A673 (cell line): ENCODE measurements around the gene TARBP2. TPM values are rescaled to one million over a fixed set of nuclear protein-coding genes. Genes with fewer than 3 reads are reported as not detected.

Experiments used
- BruUV-seq: library from RNA; stranded (reverse); fragments of 400-500 nt; replicated peaks from 2 replicates; lab custom pipeline; 2021; lab: Mats Ljungman, UMichigan
- CTCF ChIA-PET: fragments of 300-600 bp; sonication (Branson Sonifier 250); formaldehyde crosslinking; loops from one replicate; lab custom pipeline; 2022; ENCODE audit warnings: antibody characterized with exemption; lab: Charles Lee
- POLR2A ChIA-PET: fragments of 300-600 bp; sonication (Branson Sonifier 250); formaldehyde crosslinking; loops from one replicate; lab custom pipeline; 2022; ENCODE audit warnings: antibody characterized with exemption; ENCODE audit not compliant: low non-redundant PET; lab: Charles Lee
- DNase-seq: peaks from one replicate; pipeline ENCODE4 v3.0.0-alpha.2; 2015; ENCODE audit warnings: low spot score
- H3K27ac ChIP-seq: fragments of 200-600 bp; sonication (generic); 2 replicates; pipeline ENCODE4 v1.5.1; 2016; ENCODE audit warnings: mixed run types, low read depth, mild to moderate bottlenecking, mixed read lengths, antibody characterized with exemption, low read length; ENCODE audit not compliant: poor library complexity, severe bottlenecking
- H3K27me3 ChIP-seq: fragments of 200-600 bp; sonication (generic); replicated peaks from 2 replicates; pipeline ENCODE4 v1.6.1; 2017; ENCODE audit warnings: mixed run types, low read depth, mild to moderate bottlenecking, mixed read lengths, antibody characterized with exemption, low read length; ENCODE audit not compliant: insufficient read depth, poor library complexity
- H3K36me3 ChIP-seq: fragments of 200-600 bp; sonication (generic); 2 replicates; pipeline ENCODE4 v1.6.1; 2016; ENCODE audit warnings: mixed run types, mild to moderate bottlenecking, mixed read lengths, antibody characterized with exemption, low read length; ENCODE audit not compliant: insufficient read depth, poor library complexity, severe bottlenecking
- H3K4me1 ChIP-seq: fragments of 200-600 bp; sonication (generic); 2 replicates; pipeline ENCODE4 v1.6.1; 2017; ENCODE audit warnings: mixed run types, mild to moderate bottlenecking, mixed read lengths, antibody characterized with exemption, low read length; ENCODE audit not compliant: insufficient read depth, poor library complexity, severe bottlenecking
- H3K4me3 ChIP-seq: fragments of 200-600 bp; sonication (generic); 2 replicates; pipeline ENCODE4 v1.5.1; 2016; ENCODE audit warnings: low read depth, mixed run types, mild to moderate bottlenecking, mixed read lengths, low read length; ENCODE audit not compliant: poor library complexity, severe bottlenecking
- H3K9me3 ChIP-seq: fragments of 200-600 bp; sonication (generic); 2 replicates; pipeline ENCODE4 v1.6.1; 2016; ENCODE audit warnings: mixed run types, low read depth, mild to moderate bottlenecking, mixed read lengths, antibody characterized with exemption, low read length; ENCODE audit not compliant: poor library complexity, severe bottlenecking
- CTCF ChIP-seq: fragments of 300-800, 200-600 bp; sonication (generic); conservative IDR thresholded peaks from 2 replicates; pipeline ENCODE4 v1.5.1; 2017; ENCODE audit warnings: low read depth, mild to moderate bottlenecking, antibody characterized with exemption, low read length, moderate library complexity, mixed read lengths
- EZH2 ChIP-seq: fragments of 200-600 bp; sonication (generic); IDR thresholded peaks from 2 replicates; pipeline ENCODE4 v1.6.1; 2017; ENCODE audit warnings: borderline replicate concordance, low read depth, mild to moderate bottlenecking, mixed read lengths, antibody characterized with exemption, low read length; ENCODE audit not compliant: poor library complexity, severe bottlenecking
- intact Hi-C: fragments of 100-400 bp; cut with micrococcal nuclease; formaldehyde crosslinking; loops from one replicate; pipeline ENCODE4 v1.10.0; 2022; ENCODE audit not compliant: unreplicated experiment
- total RNA-seq: library from RNA; stranded (reverse); gene quantifications from 2 replicates; pipeline ENCODE4 v1.2.3, GENCODE V29; 2021

TARBP2 gene
- total RNA-seq, 1 experiment from 2014 or later, result 70.9 TPM

GRCh38 chr12:53464685-53465418, 36.2 kb upstream of the TARBP2 start:
- POLR2A ChIA-PET, result interaction anchor here (0.7 kb wide), 1 partner anchor 17 kb away, joined by 6 read pairs; no protein-coding TSS in a partner anchor
- no peak overlapping the region for H3K27ac ChIP-seq
- TF ChIP-seq EZH2 (no peak), CTCF (no peak)

DNA sequence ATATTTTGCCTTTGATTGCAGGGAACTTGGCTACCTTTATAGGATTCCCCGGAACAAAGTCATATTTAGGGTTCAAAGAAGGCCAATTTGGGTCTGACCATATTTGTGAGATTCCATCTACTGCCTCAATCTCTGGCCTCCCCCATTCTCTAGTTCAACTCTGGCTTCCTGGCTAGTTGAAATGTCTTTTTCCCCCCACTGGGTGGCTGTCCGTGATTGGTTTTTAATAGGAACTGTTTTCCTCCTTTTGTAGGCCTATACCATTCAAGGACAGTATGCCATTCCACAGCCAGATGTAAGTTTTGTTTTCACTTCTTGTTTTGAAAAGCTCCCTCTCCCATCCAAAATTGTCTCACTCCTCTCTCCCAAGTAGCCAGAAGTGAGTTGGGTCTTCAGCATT, 35.4 kb upstream of the TARBP2 start:
- DNase-seq, result no peak
- H3K4me3 ChIP-seq, result no peak overlapping the region
- no peaks in the 10 kb centered on the region for H3K9me3 ChIP-seq
- no TSS peak for BruUV-seq
- H3K36me3 ChIP-seq, result peaks cover 99% of the 10 kb centered on the region
- ChIA-PET POLR2A (no interaction called here), CTCF (no interaction called here)
- no peaks in the 10 kb centered on the region for H3K27me3 ChIP-seq
- no peaks in the 10 kb centered on the region for H3K4me1 ChIP-seq
- TF ChIP-seq CTCF, result no peak
- TF ChIP-seq EZH2, result no peak
- intact Hi-C loops, result no loop called here
- H3K27ac ChIP-seq, result no peak overlapping the region

More at GRCh38 chr12:53464685-53465418, 36.2 kb upstream of the TARBP2 start:
- no peak overlapping the region for H3K4me3 ChIP-seq
- BruUV-seq, result no TSS peak
- no peak for DNase-seq
- intact Hi-C loops, result loop anchor here (5.0 kb wide), 1 partner anchor 443 kb away; no protein-coding TSS in a partner anchor
- H3K36me3 ChIP-seq, result peaks cover 99% of the 10 kb centered on the region
- peaks cover 6% of the 10 kb centered on the region for H3K4me1 ChIP-seq
- H3K27me3 ChIP-seq, result no peaks in the 10 kb centered on the region
- CTCF ChIA-PET, result no interaction called here
- H3K9me3 ChIP-seq, result no peaks in the 10 kb centered on the region

DNA sequence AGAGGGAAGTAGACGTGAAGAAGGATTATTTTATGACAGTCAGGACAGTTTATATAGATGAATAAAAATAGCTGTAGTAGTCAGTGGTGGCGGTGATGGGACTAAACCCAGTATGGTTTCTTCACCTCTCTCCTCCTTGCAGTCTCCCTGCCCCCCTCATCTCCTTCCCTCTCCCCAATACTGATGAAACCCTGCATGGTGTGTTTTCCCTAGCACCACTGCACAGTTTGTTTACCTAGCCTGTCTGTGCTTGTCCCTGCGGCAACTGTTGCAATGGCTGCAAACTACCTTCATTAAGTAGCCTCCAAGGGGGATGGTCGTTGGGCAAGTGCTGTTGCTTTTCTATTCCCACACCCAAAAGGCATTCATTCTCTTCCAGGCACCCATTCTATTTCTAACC, 34.4 kb upstream of the TARBP2 start:
- TF ChIP-seq EZH2, result no peak
- TF ChIP-seq CTCF, result no peak
- peaks cover 98% of the 10 kb centered on the region for H3K36me3 ChIP-seq
- no peak overlapping the region for H3K27ac ChIP-seq
- H3K4me3 ChIP-seq, result no peak overlapping the region
- POLR2A ChIA-PET, result no interaction called here
- no peaks in the 10 kb centered on the region for H3K9me3 ChIP-seq
- CTCF ChIA-PET, result no interaction called here
- BruUV-seq, result no TSS peak
- H3K27me3 ChIP-seq, result no peaks in the 10 kb centered on the region
- no peak for DNase-seq
- H3K4me1 ChIP-seq, result no peaks in the 10 kb centered on the region
- intact Hi-C loops, result no loop called here
